HCT116 (cell line): ENCODE measurements around the gene CELF2. TPM values are rescaled to one million over a fixed set of nuclear protein-coding genes. Genes with fewer than 3 reads are reported as not detected.

Experiments
- ATAC-seq: fragments of 200-7000 bp; cut with Tn5 transposase; 2 replicates; pipeline ENCODE4 v1.9.1; 2020; ENCODE audit warnings: mild to moderate bottlenecking, moderate library complexity
- BruUV-seq: library from RNA; stranded (reverse); fragments of 400-500 nt; replicated peaks from 2 replicates; lab custom pipeline; 2021; lab: Mats Ljungman, UMichigan
- CTCF ChIA-PET: fragments of 300-600 bp; sonication (Branson Sonifier 250); formaldehyde crosslinking; loops from one replicate; lab custom pipeline; 2021; ENCODE audit warnings: antibody characterized with exemption; lab: Charles Lee
- POLR2A ChIA-PET: fragments of 300-600, 350-600 bp; sonication (Branson Sonifier 250); formaldehyde crosslinking; loops from one replicate; lab custom pipeline; 2021; ENCODE audit warnings: antibody characterized with exemption; lab: Charles Lee
- RAD21 ChIA-PET, 2 experiments: fragments of 300-600 bp; sonication (Branson Sonifier 250); formaldehyde crosslinking; loops; one replicate each; lab custom pipeline; 2023; ENCODE audit warnings: low total read pairs in 2 of 2; ENCODE audit not compliant: uncharacterized antibody in 2 of 2, unreplicated experiment in 2 of 2, low non-redundant PET in 1 of 2; lab: Charles Lee
- DNase-seq: peaks from one replicate; pipeline ENCODE4 v3.0.0-alpha.2; 2010; ENCODE audit warnings: low read depth, low spot score
- H2AFZ ChIP-seq: fragments of 200-600 bp; shearing (Covaris generic), sonication (generic); 2 replicates; pipeline ENCODE4 v1.6.1; 2017; ENCODE audit warnings: low read depth, mixed run types, mixed read lengths, antibody characterized with exemption, low read length; ENCODE audit not compliant: poor library complexity, severe bottlenecking
- H3K27ac ChIP-seq: 2 replicates; pipeline ENCODE4 v1.5.1; 2012; ENCODE audit warnings: low read depth, low read length
- H3K27me3 ChIP-seq: fragments of 200-600 bp; sonication (generic); 2 replicates; pipeline ENCODE4 v1.6.1; 2016; ENCODE audit warnings: mixed run types, low read length, mixed read lengths; ENCODE audit not compliant: insufficient read depth
- H3K36me3 ChIP-seq, 2 experiments: fragments of 200-500 bp in 1 of 2; fragments of 200-600 bp in 1 of 2; sonication (Bioruptor generic) in 1 of 2; sonication (generic) in 1 of 2; 2 replicates each; pipeline versions ENCODE4 v1.5.1 to v1.6.1; 2014 to 2016; ENCODE audit warnings: low read length in 2 of 2, inconsistent platforms in 1 of 2, mixed read lengths in 1 of 2, mixed run types in 1 of 2; ENCODE audit not compliant: insufficient read depth in 2 of 2, control insufficient read depth in 1 of 2
- H3K4me1 ChIP-seq, 2 experiments: fragments of 200-600 bp in 1 of 2; sonication (generic) in 1 of 2; 2 replicates each; pipeline versions ENCODE4 v1.5.1 to v1.6.1; 2012 to 2017; ENCODE audit warnings: low read length in 2 of 2, inconsistent platforms in 1 of 2, mild to moderate bottlenecking in 1 of 2, mixed read lengths in 1 of 2, mixed run types in 1 of 2, moderate library complexity in 1 of 2; ENCODE audit not compliant: insufficient read depth in 2 of 2, control insufficient read depth in 1 of 2
- H3K4me2 ChIP-seq: fragments of 200-600 bp; sonication (generic); 2 replicates; pipeline ENCODE4 v1.6.1; 2017; ENCODE audit warnings: mixed run types, low read length, mixed read lengths
- H3K4me3 ChIP-seq, 2 experiments: fragments of 200-600 bp in 1 of 2; sonication (generic) in 1 of 2; replicated peaks in 1 of 2; 2 replicates each; pipeline ENCODE4 v1.5.1; 2011 to 2016; ENCODE audit warnings: low read length in 2 of 2, control low read depth in 1 of 2, low read depth in 1 of 2, mild to moderate bottlenecking in 1 of 2, mixed read lengths in 1 of 2, mixed run types in 1 of 2
- H3K79me2 ChIP-seq: fragments of 200-600 bp; sonication (generic); 2 replicates; pipeline ENCODE4 v1.6.1; 2017; ENCODE audit warnings: mild to moderate bottlenecking, mixed run types, low read length, moderate library complexity, mixed read lengths; ENCODE audit not compliant: insufficient read depth
- H3K9ac ChIP-seq: fragments of 200-600 bp; sonication (generic); 2 replicates; pipeline ENCODE4 v1.6.1; 2016; ENCODE audit warnings: low read length, mixed read lengths
- H3K9me2 ChIP-seq: fragments of 200-600 bp; sonication (generic), shearing (Covaris generic); 2 replicates; pipeline ENCODE4 v1.6.1; 2017; ENCODE audit warnings: mixed run types, mild to moderate bottlenecking, moderate library complexity; ENCODE audit not compliant: insufficient read depth
- H3K9me3 ChIP-seq, 2 experiments: fragments of 200-500 bp in 1 of 2; fragments of 200-600 bp in 1 of 2; sonication (Bioruptor generic) in 1 of 2; sonication (generic) in 1 of 2; 2 replicates each; pipeline ENCODE4 v1.6.1; 2014 to 2017; ENCODE audit warnings: low read length in 2 of 2, mixed read lengths in 2 of 2, inconsistent platforms in 1 of 2, low read depth in 1 of 2, mild to moderate bottlenecking in 1 of 2, mixed run types in 1 of 2, moderate library complexity in 1 of 2; ENCODE audit not compliant: control insufficient read depth in 1 of 2, insufficient read depth in 1 of 2
- H4K20me1 ChIP-seq: fragments of 200-600 bp; sonication (generic), shearing (Covaris generic); 2 replicates; pipeline ENCODE4 v1.6.1; 2017; ENCODE audit warnings: mixed run types, mild to moderate bottlenecking, moderate library complexity; ENCODE audit not compliant: insufficient read depth
- CBX3 ChIP-seq: IDR thresholded peaks from 2 replicates; pipeline ENCODE4 v1.6.1; 2012; ENCODE audit warnings: low read depth
- CEBPB ChIP-seq: IDR thresholded peaks from 2 replicates; pipeline ENCODE4 v1.6.1; 2012; ENCODE audit warnings: low read depth
- EGR1 ChIP-seq: IDR thresholded peaks from 2 replicates; pipeline ENCODE4 v1.6.1; 2012; ENCODE audit warnings: low read depth
- ELF1 ChIP-seq: IDR thresholded peaks from 2 replicates; pipeline ENCODE4 v1.6.1; 2012; ENCODE audit warnings: low read depth, borderline replicate concordance
- EZH2 ChIP-seq: fragments of 200-600 bp; sonication (generic); IDR thresholded peaks from 2 replicates; pipeline ENCODE4 v1.6.1; 2017; ENCODE audit warnings: antibody characterized with exemption, mixed run types
- EZH2phosphoT487 ChIP-seq: fragments of 200-600 bp; IDR thresholded peaks from 2 replicates; pipeline ENCODE4 v1.6.1; 2018; ENCODE audit warnings: antibody characterized with exemption, borderline replicate concordance
- FOSL1 ChIP-seq: IDR thresholded peaks from 2 replicates; pipeline ENCODE4 v1.6.1; 2012; ENCODE audit warnings: low read depth
- JUND ChIP-seq: IDR thresholded peaks from 2 replicates; pipeline ENCODE4 v1.6.1; 2012
- RAD21 ChIP-seq: IDR thresholded peaks from 2 replicates; pipeline ENCODE4 v1.6.1; 2012; ENCODE audit warnings: low read depth, mild to moderate bottlenecking
- SIN3A ChIP-seq: IDR thresholded peaks from 2 replicates; pipeline ENCODE4 v1.6.1; 2012; ENCODE audit warnings: low read depth
- SRF ChIP-seq: IDR thresholded peaks from 2 replicates; pipeline ENCODE4 v1.6.1; 2012; ENCODE audit warnings: low read depth
- TCF7L2 ChIP-seq: IDR thresholded peaks from 2 replicates; pipeline ENCODE4 v1.7.0; 2011; ENCODE audit warnings: borderline replicate concordance, inconsistent platforms; ENCODE audit not compliant: insufficient read depth, insufficient read length; ENCODE audit errors: extremely low read depth
- ZFX ChIP-seq: fragments of 450-650 bp; IDR thresholded peaks from 2 replicates; pipeline ENCODE4 v1.6.1; 2017
- intact Hi-C: fragments of 100-400 bp; cut with micrococcal nuclease; formaldehyde crosslinking; loops from 2 replicates; pipeline ENCODE4 v1.10.0; 2022
- total RNA-seq: library from RNA; stranded (reverse); gene quantifications from one replicate; pipeline ENCODE4 v1.2.1, GENCODE V29; 2021; ENCODE audit not compliant: unreplicated experiment
- TF ChIP-seq, protein P1 (sequence below): IDR thresholded peaks from 2 replicates; pipeline ENCODE4 v1.6.1; 2012
- TF ChIP-seq, protein P2 (sequence below), 3 experiments: fragments of 200-600 bp in 1 of 3; sonication (generic) in 1 of 3; IDR thresholded peaks in 2 of 3; conservative IDR thresholded peaks in 1 of 3; 2 replicates each; pipeline ENCODE4 v1.5.1; 2012 to 2017; ENCODE audit warnings: low read depth in 2 of 3, low read length in 2 of 3, antibody characterized with exemption in 1 of 3, borderline replicate concordance in 1 of 3, control low read depth in 1 of 3, mild to moderate bottlenecking in 1 of 3, mixed read lengths in 1 of 3, mixed run types in 1 of 3, moderate library complexity in 1 of 3; ENCODE audit not compliant: insufficient read depth in 1 of 3
- TF ChIP-seq, protein P3 (sequence below): IDR thresholded peaks from 2 replicates; pipeline ENCODE4 v1.6.1; 2011; ENCODE audit warnings: mild to moderate bottlenecking, low read length, moderate library complexity; ENCODE audit not compliant: insufficient replicate concordance; ENCODE audit errors: extremely low read depth
- TF ChIP-seq, protein P4 (sequence below): IDR thresholded peaks from 2 replicates; pipeline ENCODE4 v1.6.1; 2012; ENCODE audit warnings: low read depth

The CELF2 gene
- total RNA-seq, 1 experiment from 2014 or later: 0.66 TPM

DNA sequence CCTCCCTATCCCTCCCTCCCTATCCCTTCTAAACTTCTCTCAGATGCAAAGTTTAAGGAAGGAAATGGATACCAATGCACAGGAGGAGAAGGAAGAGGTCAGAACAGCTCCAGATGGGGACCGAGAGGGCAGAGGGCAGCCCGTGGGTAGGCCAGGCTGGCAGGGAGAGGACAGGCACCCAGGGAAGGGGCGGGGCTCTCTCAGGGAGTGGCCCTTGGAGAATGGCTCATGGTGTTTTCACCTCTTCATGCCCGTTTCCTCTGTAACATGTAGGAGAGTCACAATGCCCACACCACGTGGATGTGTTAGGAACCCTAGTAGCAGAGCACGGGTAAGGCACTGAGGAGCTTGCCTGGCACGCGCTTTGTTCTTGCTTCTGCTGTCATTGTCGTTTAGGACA lies 264.5 kb downstream of the CELF2 start:
- Histone ChIP-seq H4K20me1 (no peaks in the 10 kb centered on the region), H3K9ac (no peak overlapping the region), H3K9me2 (no peaks in the 10 kb centered on the region), H2AFZ (no peak overlapping the region), H3K36me3 (no peaks in the 10 kb centered on the region), H3K9me3 (no peaks in the 10 kb centered on the region), H3K4me3 (no peak overlapping the region), H3K27ac (no peak overlapping the region), H3K27me3 (0 out of 2 replicates have a peak, but pooled peaks cover 4% of the 10 kb centered on the region), H3K4me2 (no peak overlapping the region), H3K4me1 (no peaks in the 10 kb centered on the region), H3K79me2 (no peaks in the 10 kb centered on the region)
- no peak for DNase-seq
- BruUV-seq: no TSS peak
- CTCF ChIA-PET: interaction anchor here (1.6 kb wide), 1 partner anchor 12 kb away, joined by 11 read pairs; no protein-coding TSS in a partner anchor
- RAD21 ChIA-PET: no interaction called here
- ATAC-seq: no peak
- intact Hi-C loops: no loop called here
- TF ChIP-seq CBX3 (no peak), ELF1 (no peak), FOSL1 (no peak), SIN3A (no peak), CEBPB (no peak), SRF (no peak), EGR1 (no peak), EZH2phosphoT487 (no peak), JUND (no peak), TCF7L2 (no peak), EZH2 (no peak), ZFX (no peak), RAD21 (no peak)
- TF ChIP-seq, protein P1, sequence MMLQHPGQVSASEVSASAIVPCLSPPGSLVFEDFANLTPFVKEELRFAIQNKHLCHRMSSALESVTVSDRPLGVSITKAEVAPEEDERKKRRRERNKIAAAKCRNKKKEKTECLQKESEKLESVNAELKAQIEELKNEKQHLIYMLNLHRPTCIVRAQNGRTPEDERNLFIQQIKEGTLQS: no peak
- TF ChIP-seq, protein P2, sequence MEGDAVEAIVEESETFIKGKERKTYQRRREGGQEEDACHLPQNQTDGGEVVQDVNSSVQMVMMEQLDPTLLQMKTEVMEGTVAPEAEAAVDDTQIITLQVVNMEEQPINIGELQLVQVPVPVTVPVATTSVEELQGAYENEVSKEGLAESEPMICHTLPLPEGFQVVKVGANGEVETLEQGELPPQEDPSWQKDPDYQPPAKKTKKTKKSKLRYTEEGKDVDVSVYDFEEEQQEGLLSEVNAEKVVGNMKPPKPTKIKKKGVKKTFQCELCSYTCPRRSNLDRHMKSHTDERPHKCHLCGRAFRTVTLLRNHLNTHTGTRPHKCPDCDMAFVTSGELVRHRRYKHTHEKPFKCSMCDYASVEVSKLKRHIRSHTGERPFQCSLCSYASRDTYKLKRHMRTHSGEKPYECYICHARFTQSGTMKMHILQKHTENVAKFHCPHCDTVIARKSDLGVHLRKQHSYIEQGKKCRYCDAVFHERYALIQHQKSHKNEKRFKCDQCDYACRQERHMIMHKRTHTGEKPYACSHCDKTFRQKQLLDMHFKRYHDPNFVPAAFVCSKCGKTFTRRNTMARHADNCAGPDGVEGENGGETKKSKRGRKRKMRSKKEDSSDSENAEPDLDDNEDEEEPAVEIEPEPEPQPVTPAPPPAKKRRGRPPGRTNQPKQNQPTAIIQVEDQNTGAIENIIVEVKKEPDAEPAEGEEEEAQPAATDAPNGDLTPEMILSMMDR (IDR thresholded peaks at IDR 0.05 in 2 of 3, conservative IDR thresholded peaks at IDR 0.05 in 1 of 3; ENCODE audit: borderline replicate concordance in 1 of 3, insufficient read depth in 1 of 3, low read depth in 2 of 3, low read length in 2 of 3): no peak
- TF ChIP-seq, protein P3, sequence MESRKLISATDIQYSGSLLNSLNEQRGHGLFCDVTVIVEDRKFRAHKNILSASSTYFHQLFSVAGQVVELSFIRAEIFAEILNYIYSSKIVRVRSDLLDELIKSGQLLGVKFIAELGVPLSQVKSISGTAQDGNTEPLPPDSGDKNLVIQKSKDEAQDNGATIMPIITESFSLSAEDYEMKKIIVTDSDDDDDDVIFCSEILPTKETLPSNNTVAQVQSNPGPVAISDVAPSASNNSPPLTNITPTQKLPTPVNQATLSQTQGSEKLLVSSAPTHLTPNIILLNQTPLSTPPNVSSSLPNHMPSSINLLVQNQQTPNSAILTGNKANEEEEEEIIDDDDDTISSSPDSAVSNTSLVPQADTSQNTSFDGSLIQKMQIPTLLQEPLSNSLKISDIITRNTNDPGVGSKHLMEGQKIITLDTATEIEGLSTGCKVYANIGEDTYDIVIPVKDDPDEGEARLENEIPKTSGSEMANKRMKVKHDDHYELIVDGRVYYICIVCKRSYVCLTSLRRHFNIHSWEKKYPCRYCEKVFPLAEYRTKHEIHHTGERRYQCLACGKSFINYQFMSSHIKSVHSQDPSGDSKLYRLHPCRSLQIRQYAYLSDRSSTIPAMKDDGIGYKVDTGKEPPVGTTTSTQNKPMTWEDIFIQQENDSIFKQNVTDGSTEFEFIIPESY: no peak
- TF ChIP-seq, protein P4, sequence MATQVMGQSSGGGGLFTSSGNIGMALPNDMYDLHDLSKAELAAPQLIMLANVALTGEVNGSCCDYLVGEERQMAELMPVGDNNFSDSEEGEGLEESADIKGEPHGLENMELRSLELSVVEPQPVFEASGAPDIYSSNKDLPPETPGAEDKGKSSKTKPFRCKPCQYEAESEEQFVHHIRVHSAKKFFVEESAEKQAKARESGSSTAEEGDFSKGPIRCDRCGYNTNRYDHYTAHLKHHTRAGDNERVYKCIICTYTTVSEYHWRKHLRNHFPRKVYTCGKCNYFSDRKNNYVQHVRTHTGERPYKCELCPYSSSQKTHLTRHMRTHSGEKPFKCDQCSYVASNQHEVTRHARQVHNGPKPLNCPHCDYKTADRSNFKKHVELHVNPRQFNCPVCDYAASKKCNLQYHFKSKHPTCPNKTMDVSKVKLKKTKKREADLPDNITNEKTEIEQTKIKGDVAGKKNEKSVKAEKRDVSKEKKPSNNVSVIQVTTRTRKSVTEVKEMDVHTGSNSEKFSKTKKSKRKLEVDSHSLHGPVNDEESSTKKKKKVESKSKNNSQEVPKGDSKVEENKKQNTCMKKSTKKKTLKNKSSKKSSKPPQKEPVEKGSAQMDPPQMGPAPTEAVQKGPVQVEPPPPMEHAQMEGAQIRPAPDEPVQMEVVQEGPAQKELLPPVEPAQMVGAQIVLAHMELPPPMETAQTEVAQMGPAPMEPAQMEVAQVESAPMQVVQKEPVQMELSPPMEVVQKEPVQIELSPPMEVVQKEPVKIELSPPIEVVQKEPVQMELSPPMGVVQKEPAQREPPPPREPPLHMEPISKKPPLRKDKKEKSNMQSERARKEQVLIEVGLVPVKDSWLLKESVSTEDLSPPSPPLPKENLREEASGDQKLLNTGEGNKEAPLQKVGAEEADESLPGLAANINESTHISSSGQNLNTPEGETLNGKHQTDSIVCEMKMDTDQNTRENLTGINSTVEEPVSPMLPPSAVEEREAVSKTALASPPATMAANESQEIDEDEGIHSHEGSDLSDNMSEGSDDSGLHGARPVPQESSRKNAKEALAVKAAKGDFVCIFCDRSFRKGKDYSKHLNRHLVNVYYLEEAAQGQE: no peak
- POLR2A ChIA-PET: no interaction called here
